HEK293T (cell line): Measurements from ENCODE around the gene TMEM61.

Experiments used
- CTCF ChIA-PET: fragments of 350-600 bp; formaldehyde crosslinking; extraction: SDS; loops from one replicate; lab custom pipeline; 2021; ENCODE audit warnings: antibody characterized with exemption, inconsistent platforms; lab: Yijun Ruan, JAX
- POLR2A ChIA-PET: fragments of 350-600 bp; formaldehyde crosslinking; extraction: SDS; loops from one replicate; lab custom pipeline; 2020; ENCODE audit warnings: antibody characterized with exemption, inconsistent platforms; lab: Yijun Ruan, JAX
- DNase-seq: peaks from one replicate; pipeline ENCODE4 v3.0.0; 2012; ENCODE audit warnings: mixed read lengths; ENCODE audit errors: extremely low spot score
- ARNT ChIP-seq: fragments of 450-650 bp; IDR thresholded peaks from 2 replicates; pipeline ENCODE4 v1.6.1; 2017; ENCODE audit warnings: mild to moderate bottlenecking
- BHLHE40 ChIP-seq: fragments of 450-650 bp; IDR thresholded peaks from 2 replicates; pipeline ENCODE4 v1.6.1; 2016; ENCODE audit warnings: mild to moderate bottlenecking, moderate library complexity, borderline replicate concordance
- CTBP1 ChIP-seq: fragments of 450-650 bp; IDR thresholded peaks from 2 replicates; pipeline ENCODE4 v1.6.1; 2016; ENCODE audit warnings: borderline replicate concordance
- ELF4 ChIP-seq: fragments of 450-650 bp; IDR thresholded peaks from 2 replicates; pipeline ENCODE4 v1.6.1; 2017; ENCODE audit warnings: antibody characterized with exemption
- FOXA1 ChIP-seq: fragments of 450-650 bp; IDR thresholded peaks from 2 replicates; pipeline ENCODE4 v1.6.1; 2016; ENCODE audit warnings: mild to moderate bottlenecking
- FOXK2 ChIP-seq: fragments of 450-650 bp; IDR thresholded peaks from 2 replicates; pipeline ENCODE4 v1.6.1; 2016; ENCODE audit warnings: mild to moderate bottlenecking
- FOXM1 ChIP-seq: fragments of 450-650 bp; IDR thresholded peaks from 2 replicates; pipeline ENCODE4 v1.6.1; 2017; ENCODE audit warnings: mild to moderate bottlenecking, borderline replicate concordance
- HDGF ChIP-seq: fragments of 450-650 bp; IDR thresholded peaks from 2 replicates; pipeline ENCODE4 v1.6.1; 2017; ENCODE audit warnings: antibody characterized with exemption, borderline replicate concordance
- L3MBTL2 ChIP-seq: fragments of 450-650 bp; conservative IDR thresholded peaks from 2 replicates; pipeline ENCODE4 v1.6.1; 2016; ENCODE audit warnings: mild to moderate bottlenecking
- LEF1 ChIP-seq: fragments of 450-650 bp; IDR thresholded peaks from 2 replicates; pipeline ENCODE4 v1.6.1; 2017; ENCODE audit warnings: mild to moderate bottlenecking, borderline replicate concordance
- NFRKB ChIP-seq: fragments of 450-650 bp; IDR thresholded peaks from 2 replicates; pipeline ENCODE4 v1.6.1; 2016; ENCODE audit warnings: mild to moderate bottlenecking, moderate library complexity
- PKNOX1 ChIP-seq: fragments of 450-650 bp; IDR thresholded peaks from 2 replicates; pipeline ENCODE4 v1.6.1; 2016
- SP1 ChIP-seq: fragments of 450-650 bp; IDR thresholded peaks from 2 replicates; pipeline ENCODE4 v1.6.1; 2017
- SUZ12 ChIP-seq: fragments of 450-650 bp; IDR thresholded peaks from 2 replicates; pipeline ENCODE4 v1.6.1; 2016; ENCODE audit warnings: mild to moderate bottlenecking
- TARDBP ChIP-seq: fragments of 450-650 bp; IDR thresholded peaks from 2 replicates; pipeline ENCODE4 v1.6.1; 2016
- ZNF384 ChIP-seq: fragments of 450-650 bp; IDR thresholded peaks from 2 replicates; pipeline ENCODE4 v1.6.1; 2016

The TMEM61 gene

GRCh38 chr1:55037733-55038551 lies 57.5 kb downstream of the TMEM61 start:
- TF ChIP-seq L3MBTL2 (no peak), CTBP1 (no peak), LEF1 (no peak), ELF4 (no peak), SP1 (no peak), ARNT (no peak), FOXK2 (no peak), TARDBP (no peak), ZNF384 (no peak), NFRKB (no peak), HDGF (no peak), BHLHE40 (no peak), FOXM1 (no peak), FOXA1 (no peak), PKNOX1 (no peak), SUZ12 (no peak)

GRCh38 chr1:55038552-55038838 lies 58.1 kb downstream of the TMEM61 start:
- ChIA-PET POLR2A (no interaction called here), CTCF (interaction anchor here (0.6 kb wide), 1 partner anchor 115 kb away, joined by 3 read pairs; no protein-coding TSS in a partner anchor)
- no peak for DNase-seq
- no peak for TF ChIP-seq L3MBTL2
- no peak for TF ChIP-seq SP1
- no peak for TF ChIP-seq FOXM1
- no peak for TF ChIP-seq CTBP1
- TF ChIP-seq TARDBP: no peak
- TF ChIP-seq ELF4: no peak
- no peak for TF ChIP-seq LEF1
- TF ChIP-seq FOXK2: no peak
- no peak for TF ChIP-seq ZNF384
- TF ChIP-seq SUZ12: no peak
- TF ChIP-seq PKNOX1: no peak
- TF ChIP-seq FOXA1: no peak

More at GRCh38 chr1:55037733-55038551, 57.5 kb downstream of the TMEM61 start:
- CTCF ChIA-PET: interaction anchor here (0.6 kb wide), 1 partner anchor 116 kb away, joined by 3 read pairs; no protein-coding TSS in a partner anchor
- POLR2A ChIA-PET: no interaction called here
- DNase-seq: no peak

GRCh38 chr1:55038974-55039341 lies 58.5 kb downstream of the TMEM61 start:
- TF ChIP-seq SP1: no peak
- no peak for TF ChIP-seq ZNF384
- no peak for TF ChIP-seq LEF1
- TF ChIP-seq BHLHE40: no peak
- no peak for TF ChIP-seq FOXA1
- no peak for TF ChIP-seq FOXM1
- no peak for TF ChIP-seq SUZ12
- no peak for TF ChIP-seq FOXK2
- TF ChIP-seq PKNOX1: no peak
- TF ChIP-seq CTBP1: no peak
- no peak for TF ChIP-seq ARNT
- TF ChIP-seq NFRKB: no peak
- TF ChIP-seq ELF4: no peak
- TF ChIP-seq L3MBTL2: no peak
- TF ChIP-seq HDGF: no peak
- TF ChIP-seq TARDBP: no peak

GRCh38 chr1:55039342-55040082 lies 59.1 kb downstream of the TMEM61 start, which contains the start of gene PCSK9:
TSS of gene PCSK9 (plus strand) at chr1:55039548. CDS start at chr1:55039838, 290 bp downstream.
- TF ChIP-seq L3MBTL2: no peak
- TF ChIP-seq FOXK2: no peak
- TF ChIP-seq PKNOX1: no peak
- TF ChIP-seq BHLHE40: no peak
- TF ChIP-seq CTBP1: no peak
- TF ChIP-seq ZNF384: no peak
- TF ChIP-seq LEF1: no peak
- DNase-seq: no peak
- ChIA-PET CTCF (interaction anchor here (0.6 kb wide), 1 partner anchor 242 kb away, joined by 3 read pairs; no protein-coding TSS in a partner anchor), POLR2A (no interaction called here)

More at GRCh38 chr1:55038974-55039341, 58.5 kb downstream of the TMEM61 start:
- no peak for DNase-seq
- ChIA-PET CTCF (no interaction called here), POLR2A (no interaction called here)
